Mammary epithelial cell (primary cell): ENCODE data around the gene SLC24A3.

Experiments used
- EZH2 ChIP-seq: IDR thresholded peaks from 2 replicates; pipeline ENCODE4 v1.6.1; 2012; ENCODE audit warnings: low read length, inconsistent platforms, borderline replicate concordance
- TF ChIP-seq, protein P1 (sequence below), 2 donors: IDR thresholded peaks in 1 of 2; conservative IDR thresholded peaks in 1 of 2; 2 replicates each; pipeline ENCODE4 v1.5.1; 2011 to 2012; ENCODE audit warnings: inconsistent platforms in 2 of 2, low read length in 2 of 2, mild to moderate bottlenecking in 2 of 2, control low read depth in 1 of 2, low read depth in 1 of 2; ENCODE audit not compliant: insufficient read depth in 1 of 2; ENCODE audit errors: extremely low read depth in 1 of 2

- TF ChIP-seq, protein P1, sequence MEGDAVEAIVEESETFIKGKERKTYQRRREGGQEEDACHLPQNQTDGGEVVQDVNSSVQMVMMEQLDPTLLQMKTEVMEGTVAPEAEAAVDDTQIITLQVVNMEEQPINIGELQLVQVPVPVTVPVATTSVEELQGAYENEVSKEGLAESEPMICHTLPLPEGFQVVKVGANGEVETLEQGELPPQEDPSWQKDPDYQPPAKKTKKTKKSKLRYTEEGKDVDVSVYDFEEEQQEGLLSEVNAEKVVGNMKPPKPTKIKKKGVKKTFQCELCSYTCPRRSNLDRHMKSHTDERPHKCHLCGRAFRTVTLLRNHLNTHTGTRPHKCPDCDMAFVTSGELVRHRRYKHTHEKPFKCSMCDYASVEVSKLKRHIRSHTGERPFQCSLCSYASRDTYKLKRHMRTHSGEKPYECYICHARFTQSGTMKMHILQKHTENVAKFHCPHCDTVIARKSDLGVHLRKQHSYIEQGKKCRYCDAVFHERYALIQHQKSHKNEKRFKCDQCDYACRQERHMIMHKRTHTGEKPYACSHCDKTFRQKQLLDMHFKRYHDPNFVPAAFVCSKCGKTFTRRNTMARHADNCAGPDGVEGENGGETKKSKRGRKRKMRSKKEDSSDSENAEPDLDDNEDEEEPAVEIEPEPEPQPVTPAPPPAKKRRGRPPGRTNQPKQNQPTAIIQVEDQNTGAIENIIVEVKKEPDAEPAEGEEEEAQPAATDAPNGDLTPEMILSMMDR (conservative IDR thresholded peaks at IDR 0.05 in 1 of 2, IDR thresholded peaks at IDR 0.05 in 1 of 2; ENCODE audit: extremely low read depth in 1 of 2, insufficient read depth in 1 of 2, low read depth in 1 of 2, low read length in 2 of 2), result no peak
- no peak for TF ChIP-seq EZH2
These were observed 393.5 kb downstream of the SLC24A3 start for GRCh38 chr20:19605786-19606485.
